SU-DHL-6 (cell line): ENCODE results near the gene PHIP.

Experiments used
- H2AFZ ChIP-seq: fragments of 200-600 bp; sonication (generic); 2 replicates; pipeline ENCODE4 v1.6.1; 2014; ENCODE audit warnings: low read depth, mild to moderate bottlenecking, moderate library complexity, mixed read lengths, antibody characterized with exemption, low read length; ENCODE audit not compliant: severe bottlenecking
- H3F3A ChIP-seq: fragments of 200-600 bp; shearing (Covaris generic); 2 replicates; pipeline ENCODE4 v1.6.0; 2016; ENCODE audit warnings: antibody characterized with exemption, mild to moderate bottlenecking; ENCODE audit not compliant: insufficient read depth
- H3K27ac ChIP-seq: fragments of 200-600 bp; sonication (generic); 2 replicates; pipeline ENCODE4 v1.5.1; 2016; ENCODE audit warnings: low read depth, mild to moderate bottlenecking, low read length, moderate library complexity, mixed read lengths
- H3K27me3 ChIP-seq: fragments of 200-600 bp; sonication (generic), shearing (Covaris generic); 2 replicates; pipeline ENCODE4 v1.6.0; 2014; ENCODE audit warnings: mild to moderate bottlenecking, low read length
- H3K36me3 ChIP-seq: fragments of 200-600 bp; sonication (generic); 2 replicates; pipeline ENCODE4 v1.6.1; 2014; ENCODE audit warnings: mild to moderate bottlenecking, low read length, mixed read lengths
- H3K4me2 ChIP-seq: fragments of 300-600, 200-600 bp; shearing (Covaris generic), sonication (generic); 2 replicates; pipeline ENCODE4 v1.6.0; 2014; ENCODE audit warnings: low read length, low read depth, mild to moderate bottlenecking; ENCODE audit not compliant: poor library complexity, severe bottlenecking
- H3K4me3 ChIP-seq: fragments of 200-600 bp; sonication (generic); 2 replicates; pipeline ENCODE4 v1.5.1; 2014; ENCODE audit warnings: antibody characterized with exemption, low read length, mild to moderate bottlenecking, mixed read lengths; ENCODE audit not compliant: insufficient read depth, poor library complexity, severe bottlenecking
- H3K79me2 ChIP-seq: fragments of 200-600 bp; sonication (generic); 2 replicates; pipeline ENCODE4 v1.6.1; 2014; ENCODE audit warnings: mild to moderate bottlenecking, low read length, moderate library complexity; ENCODE audit not compliant: insufficient read depth
- H3K9ac ChIP-seq: fragments of 200-600 bp; sonication (generic); 2 replicates; pipeline ENCODE4 v1.7.0; 2014; ENCODE audit warnings: mild to moderate bottlenecking, low read length
- H3K9me2 ChIP-seq: fragments of 200-600 bp; sonication (generic); replicated peaks from 2 replicates; pipeline ENCODE4 v1.6.1; 2014; ENCODE audit warnings: low read length; ENCODE audit not compliant: insufficient read depth
- H3K9me3 ChIP-seq: fragments of 200-600 bp; sonication (generic); 2 replicates; pipeline ENCODE4 v1.6.1; 2014; ENCODE audit warnings: low read length, mixed read lengths; ENCODE audit not compliant: insufficient read depth
- H4K20me1 ChIP-seq: fragments of 200-600 bp; sonication (generic); 2 replicates; pipeline ENCODE4 v1.6.1; 2014; ENCODE audit warnings: low read depth, mild to moderate bottlenecking, antibody characterized with exemption, low read length, moderate library complexity, mixed read lengths
- CTCF ChIP-seq: fragments of 200-600 bp; sonication (generic); IDR thresholded peaks from one replicate; pipeline ENCODE4 v1.5.1; 2017; ENCODE audit warnings: antibody characterized with exemption, mild to moderate bottlenecking, low read length, moderate library complexity; ENCODE audit not compliant: insufficient read depth, poor library complexity, severe bottlenecking
- EZH2phosphoT487 ChIP-seq: fragments of 200-600 bp; sonication (generic), shearing (Covaris generic); conservative IDR thresholded peaks from 2 replicates; pipeline ENCODE4 v1.6.1; 2018; ENCODE audit warnings: mild to moderate bottlenecking, antibody characterized with exemption, low read length, moderate library complexity, mixed read lengths

PHIP gene

GRCh38 chr6:78995346-78995745 lies 82.7 kb downstream of the PHIP start:
- H4K20me1 ChIP-seq = no peaks in the 10 kb centered on the region
- H3K79me2 ChIP-seq = no peaks in the 10 kb centered on the region; the same call in 1 of the 2 replicates
- H3K27ac ChIP-seq = no peak overlapping the region
- no peak overlapping the region for H3K4me3 ChIP-seq
- H3K4me2 ChIP-seq = no peak overlapping the region
- no peaks in the 10 kb centered on the region; the same call in 1 of the 2 replicates for H3F3A ChIP-seq
- no peaks in the 10 kb centered on the region for H3K9me2 ChIP-seq
- peaks cover 85% of the 10 kb centered on the region for H3K36me3 ChIP-seq
- H2AFZ ChIP-seq = no peak overlapping the region
- TF ChIP-seq EZH2phosphoT487 (no peak), CTCF (no peak)
- no peaks in the 10 kb centered on the region for H3K27me3 ChIP-seq
- H3K9me3 ChIP-seq = no peaks in the 10 kb centered on the region
- no peak overlapping the region for H3K9ac ChIP-seq

GRCh38 chr6:78993955-78994354 lies 84.1 kb downstream of the PHIP start:
- Histone ChIP-seq H3K27me3 (no peaks in the 10 kb centered on the region), H3K9me2 (no peaks in the 10 kb centered on the region), H3K9me3 (no peaks in the 10 kb centered on the region), H3K36me3 (peaks cover 83% of the 10 kb centered on the region), H3K4me2 (no peak overlapping the region), H3K79me2 (no peaks in the 10 kb centered on the region; the same call in 1 of the 2 replicates), H3K9ac (no peak overlapping the region), H3K4me3 (no peak overlapping the region), H4K20me1 (no peaks in the 10 kb centered on the region), H3K27ac (no peak overlapping the region), H3F3A (no peaks in the 10 kb centered on the region), H2AFZ (no peak overlapping the region)
- no peak for TF ChIP-seq CTCF
- TF ChIP-seq EZH2phosphoT487 = no peak

- TF ChIP-seq CTCF (no peak), EZH2phosphoT487 (no peak)
- H3K9ac ChIP-seq = no peak overlapping the region
Measured at GRCh38 chr6:78989191-78989590, 88.9 kb downstream of the PHIP start.

GRCh38 chr6:78986161-78986560 lies 91.9 kb downstream of the PHIP start:
- Histone ChIP-seq H3K9ac (no peak overlapping the region), H3K27me3 (no peaks in the 10 kb centered on the region), H3K79me2 (no peaks in the 10 kb centered on the region; the same call in 1 of the 2 replicates), H3K4me2 (no peak overlapping the region), H3K9me3 (no peaks in the 10 kb centered on the region), H4K20me1 (no peaks in the 10 kb centered on the region), H3K4me3 (no peak overlapping the region), H2AFZ (no peak overlapping the region), H3F3A (peaks cover 7% of the 10 kb centered on the region), H3K36me3 (peaks cover 82% of the 10 kb centered on the region), H3K27ac (no peak overlapping the region), H3K9me2 (no peaks in the 10 kb centered on the region)
- TF ChIP-seq EZH2phosphoT487 = no peak
- no peak for TF ChIP-seq CTCF

More at GRCh38 chr6:78989191-78989590, 88.9 kb downstream of the PHIP start:
- H3K36me3 ChIP-seq = peaks cover 73% of the 10 kb centered on the region
- no peak overlapping the region for H3K27ac ChIP-seq
- H3K27me3 ChIP-seq = no peaks in the 10 kb centered on the region
- no peak overlapping the region for H3K4me3 ChIP-seq
- no peaks in the 10 kb centered on the region for H4K20me1 ChIP-seq
- H3K9me2 ChIP-seq = no peaks in the 10 kb centered on the region
- H3K4me2 ChIP-seq = no peak overlapping the region
- H2AFZ ChIP-seq = no peak overlapping the region
- no peaks in the 10 kb centered on the region for H3K9me3 ChIP-seq
- no peaks in the 10 kb centered on the region; the same call in 1 of the 2 replicates for H3K79me2 ChIP-seq
- no peaks in the 10 kb centered on the region for H3F3A ChIP-seq
